ENCODE results near the gene EFCAB11.
"Not testable (repeated sequence)": the region's sequence is repeated elsewhere in the genome, so short reads cannot be mapped to it uniquely, and the experiment has no call there.

EFCAB11 gene

DNA sequence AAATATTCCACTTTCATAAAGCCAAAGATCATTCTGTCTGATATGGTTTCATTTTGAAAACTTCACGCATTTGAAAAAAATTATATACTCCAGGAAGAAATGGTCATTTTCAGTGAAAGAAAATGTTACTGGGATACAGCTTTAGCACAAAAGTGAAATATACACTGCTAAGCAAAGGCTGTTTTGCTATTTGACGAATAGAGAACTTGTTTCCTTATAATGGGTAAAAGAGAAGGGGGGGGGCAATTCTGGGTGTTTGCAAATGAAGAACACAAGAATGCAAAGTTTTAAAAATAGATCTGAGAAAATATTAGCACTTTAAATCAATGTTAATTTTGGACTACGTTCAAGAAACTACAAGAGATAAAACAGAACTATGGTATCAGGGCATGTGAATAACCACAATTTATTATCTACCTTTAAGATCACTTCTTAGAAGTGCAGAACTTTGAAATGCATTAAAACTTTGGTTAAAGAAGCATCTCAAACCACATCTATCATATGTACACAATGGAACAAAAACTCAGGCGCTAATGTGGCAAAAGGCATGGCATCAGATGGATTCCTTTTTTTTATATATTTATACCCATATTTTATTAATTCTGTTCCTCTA lies 51.1 kb downstream of the EFCAB11 start:
- TF ChIP-seq, protein P1, sequence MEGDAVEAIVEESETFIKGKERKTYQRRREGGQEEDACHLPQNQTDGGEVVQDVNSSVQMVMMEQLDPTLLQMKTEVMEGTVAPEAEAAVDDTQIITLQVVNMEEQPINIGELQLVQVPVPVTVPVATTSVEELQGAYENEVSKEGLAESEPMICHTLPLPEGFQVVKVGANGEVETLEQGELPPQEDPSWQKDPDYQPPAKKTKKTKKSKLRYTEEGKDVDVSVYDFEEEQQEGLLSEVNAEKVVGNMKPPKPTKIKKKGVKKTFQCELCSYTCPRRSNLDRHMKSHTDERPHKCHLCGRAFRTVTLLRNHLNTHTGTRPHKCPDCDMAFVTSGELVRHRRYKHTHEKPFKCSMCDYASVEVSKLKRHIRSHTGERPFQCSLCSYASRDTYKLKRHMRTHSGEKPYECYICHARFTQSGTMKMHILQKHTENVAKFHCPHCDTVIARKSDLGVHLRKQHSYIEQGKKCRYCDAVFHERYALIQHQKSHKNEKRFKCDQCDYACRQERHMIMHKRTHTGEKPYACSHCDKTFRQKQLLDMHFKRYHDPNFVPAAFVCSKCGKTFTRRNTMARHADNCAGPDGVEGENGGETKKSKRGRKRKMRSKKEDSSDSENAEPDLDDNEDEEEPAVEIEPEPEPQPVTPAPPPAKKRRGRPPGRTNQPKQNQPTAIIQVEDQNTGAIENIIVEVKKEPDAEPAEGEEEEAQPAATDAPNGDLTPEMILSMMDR (IDR thresholded peaks at IDR 0.05; ENCODE audit: low read depth, low read length): no peak
- H3K4me3 ChIP-seq (ENCODE audit: low read depth, low read length): no peak overlapping the region

DNA sequence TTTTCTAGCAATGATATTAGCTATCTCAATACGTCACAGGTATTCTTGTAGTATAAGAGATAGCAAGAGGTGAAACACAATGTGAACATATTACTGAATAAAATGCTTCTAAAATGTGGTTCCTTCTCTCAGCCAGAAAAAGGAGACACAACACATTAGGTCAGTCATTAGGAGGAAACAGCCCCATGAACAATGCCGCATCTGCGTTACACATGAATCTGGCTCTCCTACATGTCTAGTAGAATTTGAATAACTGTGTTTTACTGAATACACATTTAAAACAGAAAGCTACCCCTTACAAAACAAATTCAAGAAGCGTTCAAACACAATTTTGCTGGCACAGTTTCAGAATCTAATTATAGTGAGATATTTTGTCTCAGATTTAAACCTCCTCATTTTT lies 51.6 kb downstream of the EFCAB11 start:
- TF ChIP-seq, protein P1 (IDR thresholded peaks at IDR 0.05; ENCODE audit: low read depth, low read length): no peak
- no peak overlapping the region for H3K4me3 ChIP-seq (ENCODE audit: low read depth, low read length)

DNA sequence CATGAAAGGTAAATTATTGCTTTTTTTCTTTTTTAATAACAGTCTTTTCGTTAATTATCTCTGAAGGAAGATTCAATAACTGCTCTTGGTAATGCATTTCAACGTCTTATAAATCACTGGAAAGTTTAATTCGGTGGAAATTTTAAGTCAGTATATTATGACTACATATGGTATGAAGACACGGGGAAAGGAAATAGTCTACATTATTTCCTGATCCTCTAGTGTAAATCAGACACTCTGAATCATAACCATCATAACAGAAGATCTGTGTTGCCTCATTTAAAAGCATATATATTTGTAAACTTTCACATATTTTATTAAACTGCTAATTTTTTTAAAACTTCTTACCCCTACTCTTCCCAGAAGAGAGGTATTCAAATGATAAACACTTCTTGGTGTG lies 53.7 kb downstream of the EFCAB11 start:
- TF ChIP-seq, protein P1 (IDR thresholded peaks at IDR 0.05; ENCODE audit: low read depth, low read length): no peak
- H3K4me3 ChIP-seq (ENCODE audit: low read depth, low read length): peak overlapping the region; percentile 31

DNA sequence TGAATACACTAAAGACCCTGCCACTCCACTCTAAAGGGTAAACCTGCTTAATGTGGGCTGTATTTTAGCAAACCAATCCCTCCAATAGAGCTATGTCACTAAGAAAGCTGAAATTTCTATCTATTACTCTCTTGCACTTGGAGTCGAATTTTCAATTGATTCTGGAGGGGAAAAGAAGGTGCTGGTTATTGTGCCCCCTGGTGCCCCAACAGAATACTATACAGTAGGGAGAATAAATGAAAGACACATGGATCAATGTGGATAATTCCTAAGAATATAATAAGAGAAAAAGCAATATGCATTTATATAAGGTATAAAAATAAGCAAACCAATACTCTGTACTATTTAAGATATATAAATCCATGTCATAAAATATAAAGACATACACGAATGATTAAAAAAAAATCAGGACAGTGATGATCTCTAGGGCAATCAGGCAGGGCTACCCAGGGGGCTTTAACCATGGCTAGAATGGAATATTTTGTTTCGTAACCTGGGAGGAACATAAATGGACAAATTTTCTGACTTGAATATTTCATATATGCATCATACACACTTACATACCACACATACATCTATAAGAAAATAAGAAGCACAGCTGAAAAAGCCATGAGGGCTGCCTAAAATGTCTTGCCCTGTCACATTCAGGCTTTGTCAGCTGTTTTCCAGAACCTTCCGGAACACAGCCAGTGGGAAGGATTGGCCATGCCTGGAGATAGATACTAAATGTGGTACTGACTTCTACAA lies 54.4 kb downstream of the EFCAB11 start:
- TF ChIP-seq, protein P1 (IDR thresholded peaks at IDR 0.05; ENCODE audit: low read depth, low read length): peak; percentile 39; the same call in 1 of the 2 replicates

DNA sequence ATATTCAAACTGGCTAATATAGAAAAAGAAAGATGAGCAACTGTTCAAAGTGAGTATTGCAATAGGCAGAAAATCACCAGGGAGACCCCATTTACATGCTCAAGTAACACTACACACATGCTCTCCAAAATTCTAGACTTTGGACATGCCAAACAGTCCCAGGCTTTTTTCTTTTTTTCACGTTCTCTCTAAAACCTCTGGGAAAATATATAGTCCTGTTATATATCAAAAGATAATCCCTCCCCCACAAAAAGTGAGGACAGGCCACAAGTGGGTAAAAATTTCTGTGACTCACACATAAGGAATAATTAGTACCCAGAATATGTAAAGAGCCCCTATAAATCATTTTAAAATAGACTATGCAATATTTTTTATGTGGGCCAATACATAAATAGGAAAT lies 55.2 kb downstream of the EFCAB11 start:
- no peak overlapping the region for H3K4me3 ChIP-seq (ENCODE audit: low read depth, low read length)
- TF ChIP-seq, protein P1 (IDR thresholded peaks at IDR 0.05; ENCODE audit: low read depth, low read length): no peak

More for the DNA sequence above, 54.4 kb downstream of the EFCAB11 start:
- peak overlapping the region; percentile 31 for H3K4me3 ChIP-seq (ENCODE audit: low read depth, low read length)

DNA sequence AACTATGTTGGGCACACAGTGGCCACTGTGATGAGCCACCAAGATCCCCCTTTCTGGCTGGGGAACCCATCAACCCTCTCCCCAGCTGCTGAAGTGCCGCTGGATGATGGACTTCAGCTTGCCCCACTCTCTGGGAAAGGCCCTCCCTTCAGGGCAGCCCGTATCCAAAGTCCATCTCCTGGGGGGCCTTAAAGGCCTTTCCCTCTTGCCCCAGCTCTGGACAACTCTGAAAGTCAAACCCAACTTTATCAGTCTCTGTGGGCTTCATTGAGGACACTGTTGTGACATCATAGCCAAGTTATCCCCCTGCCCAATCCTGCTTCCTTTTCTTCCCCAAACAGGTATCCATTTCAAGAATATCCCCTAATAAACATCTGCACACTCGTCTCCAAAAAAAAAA lies 61.1 kb downstream of the EFCAB11 start:
- not testable (repeated sequence) for H3K4me3 ChIP-seq (ENCODE audit: low read depth, low read length)

DNA sequence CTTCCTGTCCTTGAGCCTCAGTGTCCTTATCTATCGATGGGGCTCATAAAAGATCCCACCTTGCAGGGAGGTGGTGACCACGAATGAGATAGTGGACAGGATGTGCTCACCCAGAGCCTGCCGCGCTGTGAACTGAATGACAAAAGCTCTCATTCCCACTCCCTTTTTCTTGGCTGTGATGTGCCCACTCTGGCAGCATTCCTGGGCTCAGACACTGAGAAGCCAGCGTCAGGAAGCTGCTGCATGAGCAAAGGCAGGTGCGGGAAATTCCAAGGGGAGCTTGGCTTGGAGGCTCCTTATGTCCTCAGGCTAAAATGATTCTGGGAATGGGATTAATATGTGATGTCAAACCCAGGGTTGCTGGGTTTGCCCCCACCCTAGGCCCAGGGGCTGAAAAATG lies 61.6 kb downstream of the EFCAB11 start:
- no peak overlapping the region for H3K4me3 ChIP-seq (ENCODE audit: low read depth, low read length)
- TF ChIP-seq, protein P1 (IDR thresholded peaks at IDR 0.05; ENCODE audit: low read depth, low read length): no peak

DNA sequence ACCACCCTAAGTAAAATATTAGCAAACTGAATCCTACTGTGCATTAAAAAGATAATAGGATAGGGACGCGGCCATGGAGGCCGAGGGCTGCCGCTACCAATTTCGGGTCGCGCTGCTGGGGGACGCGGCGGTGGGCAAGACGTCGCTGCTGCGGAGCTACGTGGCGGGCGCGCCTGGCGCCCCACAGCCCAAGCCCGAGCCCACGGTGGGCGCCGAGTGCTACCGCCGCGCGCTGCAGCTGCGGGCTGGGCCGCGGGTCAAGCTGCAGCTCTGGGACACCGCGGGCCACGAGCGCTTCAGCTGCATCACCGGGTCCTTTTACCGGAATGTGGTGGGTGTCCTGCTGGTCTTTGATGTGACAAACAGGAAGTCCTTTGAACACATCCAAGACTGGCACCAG lies 62.8 kb downstream of the EFCAB11 start:
- not testable (repeated sequence) for H3K4me3 ChIP-seq (ENCODE audit: low read depth, low read length)

Measured in WI38 (cell line).